Activated CD8-positive, alpha-beta T cell treated with anti-CD3 and anti-CD28 coated beads for 36 hours (primary cell): ENCODE data around the gene RALGPS2. TPM values are rescaled to one million over a fixed set of nuclear protein-coding genes. Genes with fewer than 3 reads are reported as not detected.

Experiments used
- ATAC-seq: fragments of 200-7000 bp; cut with Tn5 transposase; one replicate; pipeline ENCODE4 v1.10.0; 2021; ENCODE audit warnings: mild to moderate bottlenecking, moderate library complexity
- CTCF ChIA-PET: fragments of 350-600 bp; sonication (Branson Sonifier 250); formaldehyde crosslinking; loops from one replicate; lab custom pipeline; 2021; ENCODE audit warnings: antibody characterized with exemption; lab: Charles Lee
- POLR2A ChIA-PET: fragments of 350-600 bp; sonication (Branson Sonifier 250); formaldehyde crosslinking; loops from one replicate; lab custom pipeline; 2021; ENCODE audit warnings: antibody characterized with exemption; lab: Charles Lee
- DNase-seq: peaks from one replicate; pipeline ENCODE4 v3.0.0-alpha.2; 2020
- H3K27ac Mint-ChIP-seq: one replicate; pipeline ENCODE4 v1.8.0; 2021; ENCODE audit warnings: mild to moderate bottlenecking, mixed read lengths
- H3K27me3 Mint-ChIP-seq: one replicate; pipeline ENCODE4 v1.8.0; 2021; ENCODE audit warnings: mixed read lengths
- H3K36me3 Mint-ChIP-seq: one replicate; pipeline ENCODE4 v1.8.0; 2021; ENCODE audit warnings: low read depth, mixed read lengths
- H3K4me1 Mint-ChIP-seq: one replicate; pipeline ENCODE4 v1.8.0; 2021; ENCODE audit warnings: low read depth, mixed read lengths
- H3K4me3 Mint-ChIP-seq: one replicate; pipeline ENCODE4 v1.8.0; 2021; ENCODE audit warnings: mild to moderate bottlenecking, moderate library complexity, mixed read lengths
- H3K9me3 Mint-ChIP-seq: one replicate; pipeline ENCODE4 v1.8.0; 2021; ENCODE audit warnings: mixed read lengths
- CTCF ChIP-seq: fragments of 200-600 bp; IDR thresholded peaks from one replicate; pipeline ENCODE4 v1.8.0; 2022; ENCODE audit warnings: antibody characterized with exemption, mild to moderate bottlenecking
- intact Hi-C: fragments of 100-400 bp; cut with micrococcal nuclease; formaldehyde crosslinking; loops from one replicate; pipeline ENCODE4 v1.10.0; 2022
- total RNA-seq, 2 experiments: library from RNA; stranded (reverse); gene quantifications; one replicate each; pipeline ENCODE4 v1.2.3, GENCODE V29; 2021

The RALGPS2 gene
- total RNA-seq, 2 experiments from 2014 or later: 2.8 to 4.8 TPM

GRCh38 chr1:178955391-178955954, 230.4 kb downstream of the RALGPS2 start:
- intact Hi-C loops: no loop called here
- ATAC-seq (no peak), DNase-seq (no peak)
- ChIA-PET CTCF (no interaction called here), POLR2A (no interaction called here)
- Mint-ChIP-seq H3K9me3 (peaks cover 4% of the 10 kb centered on the region), H3K27me3 (no peaks in the 10 kb centered on the region), H3K4me3 (no peak overlapping the region), H3K4me1 (peaks cover 3% of the 10 kb centered on the region), H3K36me3 (no peaks in the 10 kb centered on the region), H3K27ac (no peak overlapping the region)
- no peak for TF ChIP-seq CTCF

- ChIA-PET CTCF (no interaction called here), POLR2A (no interaction called here)
- no peak overlapping the region for H3K4me3 Mint-ChIP-seq
- DNase-seq (no peak), ATAC-seq (no peak)
- peaks cover 2% of the 10 kb centered on the region for H3K36me3 Mint-ChIP-seq
- H3K27ac Mint-ChIP-seq: no peak overlapping the region
- peaks cover 4% of the 10 kb centered on the region for H3K9me3 Mint-ChIP-seq
- TF ChIP-seq CTCF: no peak
- intact Hi-C loops: no loop called here
- H3K27me3 Mint-ChIP-seq: no peaks in the 10 kb centered on the region
- H3K4me1 Mint-ChIP-seq: peaks cover 3% of the 10 kb centered on the region
Measured at GRCh38 chr1:178958491-178958890, 233.4 kb downstream of the RALGPS2 start.

GRCh38 chr1:178959543-178960460, 234.8 kb downstream of the RALGPS2 start:
- ChIA-PET CTCF (no interaction called here), POLR2A (no interaction called here)
- Mint-ChIP-seq H3K36me3 (peaks cover 2% of the 10 kb centered on the region), H3K27ac (no peak overlapping the region), H3K9me3 (peaks cover 4% of the 10 kb centered on the region), H3K4me1 (peaks cover 3% of the 10 kb centered on the region), H3K4me3 (no peak overlapping the region), H3K27me3 (peaks cover 2% of the 10 kb centered on the region)
- intact Hi-C loops: no loop called here
- no peak for TF ChIP-seq CTCF
- DNase-seq (peak; percentile 45), ATAC-seq (no peak)

- no peak overlapping the region for H3K27ac Mint-ChIP-seq
- CTCF ChIA-PET: no interaction called here
Measured at GRCh38 chr1:178960482-178961240, 235.6 kb downstream of the RALGPS2 start.

More at GRCh38 chr1:178960482-178961240, 235.6 kb downstream of the RALGPS2 start:
- intact Hi-C loops: no loop called here
- no peak for ATAC-seq
- H3K27me3 Mint-ChIP-seq: peaks cover 2% of the 10 kb centered on the region
- H3K4me1 Mint-ChIP-seq: peaks cover 3% of the 10 kb centered on the region
- H3K9me3 Mint-ChIP-seq: peaks cover 4% of the 10 kb centered on the region
- POLR2A ChIA-PET: interaction anchor here (0.6 kb wide), 1 partner anchor 40 kb away, joined by 3 read pairs; no protein-coding TSS in a partner anchor
- no peak overlapping the region for H3K4me3 Mint-ChIP-seq
- H3K36me3 Mint-ChIP-seq: peaks cover 2% of the 10 kb centered on the region
- TF ChIP-seq CTCF: no peak
- DNase-seq: no peak
